GM19452 (cell line): ENCODE measurements around the gene ZNF512B.
"Not testable (repeated sequence)": the region's sequence is repeated elsewhere in the genome, so short reads cannot be mapped to it uniquely, and the experiment has no call there.

Source experiments
- ATAC-seq: cut with Tn5 transposase; IDR thresholded peaks from one replicate; pipeline ENCODE4 v1.9.1; 2021; ENCODE audit not compliant: unreplicated experiment

The ZNF512B gene

DNA sequence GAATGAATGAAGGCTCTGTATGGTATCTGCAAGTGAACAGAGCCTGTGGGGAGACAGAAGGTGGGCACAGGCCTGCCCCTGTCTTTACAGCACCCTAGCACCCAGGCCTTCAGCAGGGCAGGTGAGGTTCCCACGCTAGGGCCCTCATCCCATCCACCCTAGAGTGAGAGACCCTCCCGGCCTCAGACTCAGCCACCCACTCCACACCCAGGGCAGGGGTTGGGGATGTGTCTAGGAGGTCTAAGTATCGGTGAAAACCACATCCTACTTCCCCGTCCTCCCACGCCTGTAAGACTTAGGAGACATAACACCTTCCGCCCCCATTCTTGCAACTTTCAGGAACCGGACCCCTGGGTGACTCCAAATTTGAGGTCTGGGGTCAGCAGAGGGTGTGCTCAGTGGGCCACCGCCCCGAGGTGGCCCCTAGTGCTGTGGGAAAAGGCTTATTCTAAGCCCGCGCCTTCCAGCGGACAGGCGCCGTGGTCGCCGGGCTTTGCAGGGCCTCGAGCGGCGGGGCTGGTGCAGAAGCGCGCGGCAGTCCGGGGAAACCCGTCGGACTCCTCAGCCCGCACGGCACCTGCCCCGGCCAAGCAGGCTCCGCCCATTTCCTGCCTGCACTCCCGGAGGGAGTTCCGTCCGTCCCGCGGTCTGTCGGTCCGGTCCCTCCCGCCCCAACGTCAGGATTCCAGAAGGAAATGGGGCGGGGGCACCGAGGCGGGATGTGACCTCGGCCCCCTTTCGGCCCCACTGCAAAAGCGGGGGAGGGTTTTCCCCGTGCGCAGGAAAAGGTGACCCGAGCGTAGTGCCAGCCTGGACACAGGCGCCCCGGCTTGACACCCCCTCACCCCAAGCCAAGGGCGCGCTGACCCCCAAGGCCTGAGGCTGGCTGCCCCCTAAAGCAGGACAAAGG, 8.8 kb upstream of the ZNF512B start:
- peak; percentile 32 for ATAC-seq

DNA sequence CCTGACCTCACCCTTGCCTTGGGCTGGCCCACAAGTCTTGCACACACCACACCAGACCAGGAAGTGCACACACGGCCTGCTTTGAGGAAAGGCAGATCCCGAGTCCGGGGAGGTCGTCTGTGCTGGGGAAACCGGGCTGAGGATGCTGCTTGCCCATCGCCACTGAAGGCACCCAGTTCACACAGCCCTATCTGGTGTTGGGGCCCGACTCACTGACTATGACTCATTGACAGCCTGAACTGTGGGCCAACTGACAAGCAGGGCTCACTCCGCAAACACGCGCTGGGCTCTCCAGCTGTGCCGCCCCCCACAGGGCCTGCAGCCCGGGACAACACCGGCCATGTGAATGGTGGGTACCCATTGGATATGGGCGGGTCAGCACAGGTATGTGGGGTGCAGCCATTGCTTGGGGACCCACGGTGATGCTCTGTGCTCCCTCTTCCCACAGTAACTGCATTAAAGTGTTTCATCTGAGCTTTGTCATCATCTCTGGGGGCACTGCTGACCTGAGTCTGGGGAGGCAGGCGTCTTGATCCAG, 8.1 kb upstream of the ZNF512B start:
- no peak for ATAC-seq

DNA sequence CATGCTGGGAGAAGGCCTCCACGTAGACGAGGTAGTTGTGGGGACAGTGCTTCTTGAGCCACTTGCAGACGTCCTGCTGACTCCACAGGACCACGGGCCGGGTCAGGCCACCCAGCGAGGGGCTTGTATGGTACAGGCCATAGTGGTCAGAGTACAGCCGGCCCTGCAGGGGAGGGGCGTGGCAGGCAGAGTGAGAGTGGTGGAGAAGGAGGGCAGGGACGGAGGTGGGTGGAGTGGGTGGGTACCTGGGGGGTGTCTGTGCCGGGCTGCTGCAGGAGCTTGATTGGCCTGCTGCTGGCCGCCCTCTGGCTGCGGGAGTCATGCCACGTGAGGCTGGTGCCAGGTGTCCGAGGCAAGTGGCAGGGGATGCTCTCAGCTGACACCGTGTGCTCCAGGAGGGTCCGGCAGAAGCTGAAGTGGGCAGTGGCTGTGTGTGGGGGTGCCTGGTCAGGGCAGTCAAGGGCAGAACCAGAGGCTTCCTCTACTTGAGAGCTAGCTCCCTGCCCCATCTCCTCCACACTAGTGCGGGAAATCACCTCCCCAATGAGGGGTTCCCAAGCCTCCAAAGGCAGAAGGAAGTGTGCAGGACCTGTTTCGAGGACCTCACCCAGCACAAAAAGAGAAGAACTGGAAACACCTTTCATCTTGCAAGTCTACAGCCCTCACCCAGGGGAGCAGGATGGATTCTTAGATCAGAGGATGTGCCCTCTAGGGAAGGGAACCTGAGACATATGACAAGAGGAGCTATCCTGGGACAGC, 7.4 kb upstream of the ZNF512B start:
- ATAC-seq: no peak

DNA sequence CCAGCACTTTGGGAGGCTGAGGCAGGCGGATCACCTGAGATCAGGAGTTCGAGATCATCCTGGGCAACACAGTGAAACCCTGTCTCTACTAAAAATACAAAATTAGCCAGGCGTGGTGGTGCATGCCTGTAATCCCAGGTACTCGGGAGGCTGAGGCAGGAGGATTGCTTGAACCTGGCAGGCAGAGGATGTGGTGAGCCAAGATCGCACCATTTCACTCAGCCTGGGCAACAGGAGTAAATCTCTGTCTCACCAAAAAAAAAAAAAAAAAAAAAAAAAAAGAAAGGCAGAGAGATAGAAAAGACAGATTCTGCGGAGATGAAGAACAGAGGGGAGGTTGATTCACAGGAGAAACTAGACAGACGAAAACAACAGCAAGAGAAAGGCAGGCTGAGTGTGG, 6.8 kb upstream of the ZNF512B start:
- ATAC-seq: not testable (repeated sequence)

DNA sequence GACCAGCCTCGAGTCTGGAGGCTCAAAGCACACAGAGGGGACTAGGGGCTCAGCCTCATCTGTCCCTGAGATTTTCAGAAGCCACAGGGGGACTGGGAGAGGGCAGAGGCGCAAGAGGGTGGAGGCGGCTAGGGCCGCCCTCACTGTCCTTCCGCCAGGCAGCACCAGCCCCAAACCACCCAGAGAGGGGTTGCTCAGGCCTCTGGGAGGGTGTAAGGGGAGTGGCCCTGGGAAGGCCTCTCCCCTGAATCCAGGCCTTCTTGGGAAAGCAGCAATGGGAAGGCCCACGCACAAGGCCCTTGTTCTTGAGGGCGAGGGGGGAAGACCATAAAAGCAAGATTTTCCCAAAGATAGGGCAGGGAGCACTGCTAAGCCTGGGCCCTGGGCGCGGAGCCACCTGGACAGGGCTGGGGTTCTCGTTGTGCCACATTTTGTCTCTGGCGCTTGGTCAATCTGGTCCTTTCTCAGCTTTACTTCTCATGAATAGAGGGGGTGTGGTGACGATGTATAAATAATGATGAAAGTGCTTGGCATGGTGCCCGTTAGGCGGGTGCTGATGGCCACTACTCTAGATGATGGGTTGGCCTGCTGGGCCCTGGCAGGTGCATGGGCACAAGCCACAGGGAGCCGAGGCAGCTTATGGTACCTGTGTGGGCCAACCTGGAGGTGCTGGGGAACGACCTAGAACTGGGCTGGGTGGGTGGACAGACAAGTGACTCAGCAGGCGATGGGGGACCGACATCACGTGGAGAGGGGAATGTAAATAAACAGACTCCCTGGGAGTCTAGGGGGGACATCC, 4.9 kb upstream of the ZNF512B start:
- no peak for ATAC-seq

DNA sequence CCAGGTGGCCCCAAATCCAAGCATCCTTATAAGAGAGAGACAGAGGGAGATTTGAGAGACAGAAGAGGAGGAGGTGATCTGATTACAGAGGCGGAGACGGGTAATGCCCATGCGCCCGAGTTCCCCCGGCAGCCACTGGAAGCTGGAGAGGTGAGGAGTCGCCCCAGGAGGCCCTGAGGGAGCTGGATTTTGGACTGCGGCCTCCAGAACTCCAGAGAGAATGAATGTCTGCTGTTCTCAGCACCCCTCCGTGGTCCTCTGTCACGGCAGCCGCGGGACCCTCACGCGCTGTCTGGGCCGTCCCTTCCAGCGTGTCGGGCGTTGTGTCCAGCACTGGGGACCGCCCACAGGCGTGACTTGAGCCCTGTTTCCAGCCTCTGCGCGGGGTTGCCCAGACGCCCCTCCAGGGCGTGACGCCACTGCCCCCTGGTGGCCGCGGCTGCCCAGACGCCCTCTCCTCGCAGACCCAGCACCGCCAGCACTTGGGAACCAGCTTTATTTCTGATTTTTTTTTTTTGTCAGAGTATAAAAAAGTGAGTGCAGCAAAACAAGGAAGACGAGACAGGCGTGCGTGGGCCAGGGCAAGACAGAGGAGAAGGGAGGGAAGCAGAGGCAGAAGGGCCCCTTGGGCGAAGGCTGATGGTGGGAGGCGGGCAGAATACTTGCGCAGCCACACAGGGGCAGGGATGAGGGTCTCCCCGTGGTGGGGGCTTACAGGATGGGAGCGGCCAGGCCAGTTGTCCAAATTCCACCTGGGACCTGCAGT, 4.1 kb upstream of the ZNF512B start:
- ATAC-seq: no peak

DNA sequence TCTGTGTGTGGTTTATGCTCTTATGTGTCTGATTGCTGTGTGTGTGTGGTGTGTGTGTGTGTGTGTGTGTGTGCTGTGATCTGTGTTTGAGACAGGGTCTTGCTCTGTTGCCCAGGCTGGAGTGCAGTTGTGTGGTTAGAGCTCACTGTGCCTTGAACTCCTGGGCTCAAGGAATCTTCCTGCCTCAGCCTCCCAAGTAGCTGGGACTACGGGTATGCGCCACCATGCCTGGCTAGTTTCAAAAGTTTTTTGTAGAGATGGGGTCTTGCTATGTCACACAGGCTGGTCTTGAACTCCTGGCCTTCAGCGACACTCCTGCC, 3.4 kb upstream of the ZNF512B start:
- no peak for ATAC-seq

DNA sequence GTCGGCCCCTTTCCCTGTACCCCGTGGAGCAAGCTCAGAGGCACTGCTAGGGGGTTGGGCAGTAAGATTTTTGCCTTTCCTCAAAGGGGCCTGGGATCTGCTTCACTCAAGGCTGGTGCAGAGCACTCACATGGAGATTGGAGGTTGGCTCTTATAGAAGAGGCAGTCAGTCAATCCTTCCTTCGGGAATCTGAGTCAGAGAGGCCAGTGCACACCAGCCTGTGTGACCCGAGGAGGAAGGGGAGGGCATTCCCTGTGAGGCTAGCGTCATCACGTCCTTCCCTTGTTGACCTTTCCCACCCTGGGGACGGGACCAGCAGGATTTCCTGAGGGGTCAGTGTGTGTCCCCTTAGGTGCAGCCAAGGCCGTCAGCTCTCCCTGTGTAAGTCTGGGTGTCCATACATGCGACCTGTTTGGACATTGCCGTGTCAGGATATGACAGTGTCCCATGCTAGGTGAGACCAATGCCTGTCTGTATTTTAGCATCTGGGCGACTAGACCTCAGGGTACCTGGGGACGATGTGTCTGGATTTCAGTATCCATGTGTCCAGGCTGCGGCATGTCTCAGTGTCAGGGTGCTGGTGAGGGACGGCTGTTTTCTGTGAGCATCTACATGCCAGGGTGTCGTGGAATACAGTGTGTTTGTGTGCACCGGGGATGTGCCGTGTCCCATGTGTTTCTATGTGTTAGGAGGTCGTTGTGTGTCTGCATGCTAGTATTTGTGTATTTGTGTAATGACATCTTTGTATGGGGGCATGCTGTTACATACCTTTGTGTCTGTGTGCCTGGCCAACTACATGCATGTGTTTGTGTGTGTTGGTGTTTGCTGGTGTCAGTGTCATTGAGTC, 2.8 kb upstream of the ZNF512B start:
- no peak for ATAC-seq

DNA sequence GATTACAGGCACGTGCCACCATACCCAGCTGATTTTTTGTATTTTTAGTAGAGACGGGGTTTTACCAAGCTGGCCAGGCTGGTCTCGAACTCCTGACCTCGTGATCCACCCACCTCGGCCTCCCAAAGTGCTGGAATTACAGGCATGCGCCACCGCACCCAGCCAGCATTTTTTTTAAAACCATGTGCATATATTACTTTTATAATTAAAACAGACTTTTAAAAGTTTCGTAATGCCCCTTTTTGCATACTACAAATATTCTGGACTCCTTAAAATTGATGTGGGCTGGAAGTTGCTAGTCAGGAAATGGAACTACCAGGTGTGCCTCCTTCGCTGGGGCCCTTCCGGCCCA, 2.2 kb upstream of the ZNF512B start:
- ATAC-seq: not testable (repeated sequence)

DNA sequence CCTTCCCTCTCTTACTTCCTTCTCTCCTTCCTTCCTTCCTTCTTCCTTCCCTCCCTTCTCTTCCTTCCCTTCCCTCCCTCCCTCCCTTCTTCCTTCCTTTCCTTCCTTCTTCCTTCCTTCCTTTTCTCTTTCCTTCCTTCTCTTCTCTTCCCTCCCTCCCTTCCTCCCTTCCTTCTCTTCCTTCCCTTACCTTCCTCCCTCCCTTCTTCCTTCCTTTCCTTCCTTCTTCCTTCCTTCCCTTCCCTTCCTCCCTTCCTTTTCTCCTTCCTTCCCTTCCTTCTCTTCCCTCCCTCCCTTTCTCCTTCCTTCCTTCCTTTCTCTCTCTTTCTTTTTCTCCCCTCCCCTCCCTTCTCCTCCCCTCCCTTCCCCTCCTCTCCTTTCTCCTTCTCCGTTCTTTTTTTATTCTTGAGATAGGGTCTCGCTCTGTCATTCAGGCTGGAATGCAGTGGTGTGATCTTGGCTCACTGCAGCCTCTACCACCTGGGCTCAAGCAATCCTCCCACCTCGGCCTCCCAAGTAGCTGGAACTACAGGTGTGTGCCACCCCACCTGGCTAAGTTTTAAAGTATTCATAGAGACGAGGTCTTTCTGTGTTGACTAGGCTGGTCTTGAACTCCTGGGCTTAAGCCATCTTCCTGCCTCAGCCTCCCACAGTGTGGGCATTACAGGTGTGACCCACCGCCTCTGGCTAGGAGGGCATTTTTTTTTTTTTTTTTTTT, 1.1 kb upstream of the ZNF512B start:
- no peak for ATAC-seq

DNA sequence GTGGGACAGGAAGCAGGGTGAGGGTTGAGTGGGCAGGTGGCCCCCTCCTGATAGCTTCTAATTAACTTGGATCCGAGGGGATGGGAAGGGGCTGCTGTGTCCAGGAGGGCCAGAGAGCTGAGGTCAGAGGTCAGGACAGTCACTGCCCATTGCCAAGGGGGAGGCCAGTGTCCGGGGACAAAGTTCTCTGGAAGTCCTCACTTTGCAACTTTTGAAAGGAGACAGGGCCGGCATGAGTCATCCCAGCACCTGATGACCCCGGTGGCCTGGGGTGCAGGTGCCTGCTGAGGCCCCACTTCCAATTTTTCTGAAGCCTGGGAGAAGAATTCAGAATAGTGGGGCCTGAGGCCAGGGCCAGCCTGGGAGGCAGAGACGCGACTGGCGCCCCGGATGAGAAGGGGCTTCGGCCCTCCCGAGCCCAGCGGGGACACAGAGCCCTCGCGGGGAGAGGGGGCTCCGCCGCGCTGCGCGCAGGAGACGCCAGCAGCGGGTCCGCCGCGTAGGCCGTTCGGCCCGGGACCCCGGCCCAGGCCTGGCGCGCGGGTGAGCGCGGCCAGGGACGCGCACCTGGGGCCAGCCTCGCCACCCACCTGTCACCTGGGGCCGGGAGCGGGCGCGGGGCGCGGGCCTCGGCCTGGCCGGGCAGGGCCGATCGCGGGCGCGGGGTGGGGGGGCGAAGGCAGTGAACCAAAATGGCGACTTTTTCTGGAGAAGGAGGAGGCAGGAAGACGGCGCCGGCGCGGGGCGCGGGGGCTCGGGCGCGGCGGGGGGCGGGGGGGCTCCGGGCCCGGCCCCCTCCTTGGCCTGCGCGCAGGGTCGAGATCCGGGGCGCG, 586 bp downstream of the ZNF512B start:
- ATAC-seq: no peak

DNA sequence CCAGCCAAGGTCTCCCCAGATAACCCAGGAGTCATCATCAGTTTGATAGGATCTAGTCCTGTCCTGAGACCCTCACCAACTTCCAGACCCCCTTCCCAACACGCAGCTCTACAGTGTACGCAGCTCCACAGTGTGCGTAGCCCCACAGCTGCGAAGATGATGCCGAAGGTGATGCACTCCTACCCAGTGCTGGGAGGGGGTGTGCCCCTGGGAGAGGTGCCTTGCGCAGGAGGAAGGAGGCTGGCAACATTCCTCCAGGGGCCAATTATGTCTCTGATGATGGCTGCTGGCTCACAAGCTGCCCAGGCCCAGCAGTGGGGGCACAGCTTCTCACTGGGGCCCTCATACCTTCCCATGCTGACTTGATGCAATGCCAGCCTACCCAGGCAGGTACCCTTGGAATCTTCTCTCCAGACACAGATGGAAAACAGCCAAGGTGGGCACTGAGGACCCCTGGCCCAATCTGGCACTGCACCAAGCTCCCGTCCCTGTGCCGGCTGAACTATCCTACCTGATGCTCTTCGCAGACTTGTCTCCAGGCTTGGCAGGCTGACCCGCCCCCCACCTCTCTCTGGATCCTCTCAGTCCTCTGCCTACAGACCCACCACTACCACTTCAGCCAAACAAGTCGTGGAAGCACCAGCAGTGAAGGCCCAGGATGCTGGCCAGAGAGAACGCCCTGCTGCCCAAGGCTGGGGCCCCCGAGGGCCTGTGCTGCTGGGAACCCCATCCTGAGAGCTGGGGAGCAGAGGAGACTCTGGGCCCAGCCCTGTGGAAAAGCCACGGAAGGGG, 1.4 kb downstream of the ZNF512B start:
- no peak for ATAC-seq

DNA sequence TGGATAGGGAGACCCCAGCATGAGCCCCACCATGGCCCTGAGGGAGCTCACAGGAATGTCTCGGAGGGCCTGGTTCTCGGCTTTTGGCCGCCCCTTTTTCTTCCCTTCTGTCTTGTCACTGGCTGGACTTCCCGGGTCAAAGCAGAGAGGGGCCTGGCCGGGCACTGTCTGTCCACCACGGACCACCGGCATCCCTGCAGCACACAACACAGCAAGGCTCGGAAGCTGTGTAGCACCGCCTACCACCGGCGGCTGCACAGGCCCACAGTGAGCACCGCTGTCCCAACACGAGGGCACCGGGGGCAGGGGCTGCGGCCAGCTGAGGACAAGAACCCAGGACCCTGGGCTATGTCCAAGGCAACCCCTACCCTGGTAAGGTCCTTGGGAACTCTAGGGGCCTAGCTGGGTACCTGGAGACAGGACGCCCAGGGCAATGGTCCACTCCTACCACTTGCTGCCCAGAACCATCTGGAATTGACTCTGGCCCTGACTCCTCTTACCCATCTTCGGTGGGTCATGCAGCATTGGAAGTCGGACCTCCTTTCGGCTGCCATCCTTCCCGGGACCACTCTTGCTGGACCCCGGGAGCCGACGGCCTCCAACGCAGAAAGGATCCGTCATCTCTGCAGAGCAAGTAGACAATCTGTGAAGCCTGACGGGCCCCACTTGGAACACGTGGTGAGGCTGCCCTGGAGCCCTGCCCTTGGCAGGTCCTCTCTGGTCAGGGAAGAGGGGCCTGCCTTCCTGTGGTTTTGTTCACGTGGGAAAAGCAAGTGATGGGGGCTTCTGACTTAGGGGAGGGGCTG, 2.2 kb downstream of the ZNF512B start:
- ATAC-seq: no peak

DNA sequence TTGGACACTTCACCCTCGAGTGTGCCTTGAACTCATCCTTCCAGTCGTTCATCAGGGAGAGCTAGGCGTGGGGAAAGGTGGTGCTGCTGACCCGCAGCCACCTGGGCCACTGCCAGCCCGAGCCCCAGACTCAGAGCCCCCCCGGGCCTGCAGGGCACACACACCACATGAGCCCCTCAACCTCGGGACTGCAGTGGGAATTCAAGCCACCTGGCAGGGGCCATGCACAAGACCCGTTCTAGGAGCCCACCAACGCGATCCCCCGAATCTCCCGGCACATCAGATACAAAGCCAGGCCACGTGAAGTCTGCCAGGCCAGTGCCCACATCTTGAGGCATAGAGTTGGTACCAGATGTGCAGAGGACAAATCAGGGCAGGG, 2.8 kb downstream of the ZNF512B start:
- ATAC-seq: no peak

DNA sequence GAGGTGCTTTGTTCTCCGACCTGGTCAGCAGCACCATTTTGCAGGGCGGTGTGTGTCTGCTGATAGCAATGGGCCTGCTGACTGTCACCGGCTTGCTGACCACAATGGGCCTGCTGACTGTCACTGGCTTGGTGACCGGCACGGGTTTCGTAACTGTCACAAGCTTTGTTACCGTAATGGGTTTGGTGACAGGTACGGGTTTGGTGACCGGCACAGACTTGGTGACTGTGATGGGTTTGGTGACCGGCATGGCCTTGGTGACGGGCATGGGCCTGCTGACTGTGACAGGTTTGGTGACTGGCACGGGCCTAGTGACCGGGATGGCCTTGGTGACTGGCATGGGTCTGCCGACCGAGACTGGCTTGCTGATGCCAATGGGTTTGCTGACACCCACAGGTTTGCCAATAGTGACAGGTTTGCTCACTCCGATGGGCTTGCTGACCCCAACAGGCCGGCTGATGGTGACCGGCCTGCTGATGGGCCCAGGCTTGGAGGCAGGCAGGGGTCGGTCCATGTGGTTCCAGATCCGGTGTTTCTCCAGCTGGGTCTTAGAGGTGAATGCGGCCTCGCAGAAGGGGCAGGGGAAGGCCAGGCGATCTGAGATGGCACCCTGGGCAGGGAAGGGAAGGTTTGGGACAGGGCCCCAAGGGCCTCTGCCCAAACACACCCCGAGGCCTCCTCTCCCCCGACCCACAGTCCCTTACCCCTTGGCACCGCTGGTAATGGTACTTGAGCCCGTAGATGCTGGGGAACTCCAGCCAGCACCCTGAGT, 3.4 kb downstream of the ZNF512B start:
- no peak for ATAC-seq

DNA sequence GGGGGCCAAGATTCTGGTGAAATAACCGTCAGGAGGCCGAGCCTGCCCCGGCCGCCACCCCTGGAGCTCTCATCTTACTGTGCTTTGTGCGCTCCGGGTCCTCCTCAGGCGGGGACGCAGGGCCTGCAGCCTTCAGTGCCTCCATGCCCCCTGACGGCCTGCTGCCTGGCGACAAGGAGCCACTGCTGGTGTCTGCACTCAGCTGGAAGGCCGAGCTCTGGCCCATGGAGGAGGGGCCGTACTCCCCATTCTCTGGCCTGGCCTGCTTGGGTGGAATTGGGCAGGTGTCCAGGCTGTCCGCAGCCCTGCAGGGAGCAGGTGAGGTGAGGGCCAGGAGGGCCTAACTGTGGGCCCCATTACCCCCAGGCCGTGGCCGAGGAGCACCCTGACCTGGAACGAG, 5.3 kb downstream of the ZNF512B start:
- ATAC-seq: no peak
